Subcutaneous adipose tissue (tissue), 4 donors: ENCODE results near the gene ATP1B1. TPM values are rescaled to one million over a fixed set of nuclear protein-coding genes. Genes with fewer than 3 reads are reported as not detected.

ENCODE experiments used
- total RNA-seq, 4 donors: library from RNA; depleted of rRNA; stranded (reverse); fragments of >200 nt; gene quantifications; one replicate each; pipeline ENCODE4 v1.1.0, GENCODE V29; 2016
- TF ChIP-seq, protein P1 (sequence below): fragments of 450-650 bp; IDR thresholded peaks from one replicate; pipeline ENCODE4 v1.5.1; 2016; ENCODE audit warnings: low read depth, mild to moderate bottlenecking, control low read depth, antibody characterized with exemption, moderate library complexity

The ATP1B1 gene
- total RNA-seq, 4 donors from 2014 or later = 12.2 to 77.9 (median 14.7) TPM

DNA sequence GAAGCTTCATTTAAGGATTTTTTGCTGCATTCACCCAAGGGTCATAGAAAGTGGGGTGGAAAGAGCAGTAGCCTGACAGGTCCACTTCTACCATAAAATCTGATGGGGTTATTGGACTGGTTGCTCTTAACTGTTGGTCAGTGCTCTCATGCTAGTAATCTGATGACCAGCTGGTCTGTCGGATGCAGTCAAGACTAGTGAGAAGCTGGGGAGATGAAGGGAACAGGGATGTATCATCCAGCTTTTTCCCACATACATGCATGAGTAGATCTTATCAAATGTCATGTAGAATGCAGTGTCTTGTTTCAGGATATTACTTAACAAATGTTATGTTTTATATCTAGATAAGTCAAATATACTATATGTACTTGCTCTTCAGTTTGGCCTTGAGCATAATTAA lies 11.1 kb downstream of the ATP1B1 start:
- TF ChIP-seq, protein P1, sequence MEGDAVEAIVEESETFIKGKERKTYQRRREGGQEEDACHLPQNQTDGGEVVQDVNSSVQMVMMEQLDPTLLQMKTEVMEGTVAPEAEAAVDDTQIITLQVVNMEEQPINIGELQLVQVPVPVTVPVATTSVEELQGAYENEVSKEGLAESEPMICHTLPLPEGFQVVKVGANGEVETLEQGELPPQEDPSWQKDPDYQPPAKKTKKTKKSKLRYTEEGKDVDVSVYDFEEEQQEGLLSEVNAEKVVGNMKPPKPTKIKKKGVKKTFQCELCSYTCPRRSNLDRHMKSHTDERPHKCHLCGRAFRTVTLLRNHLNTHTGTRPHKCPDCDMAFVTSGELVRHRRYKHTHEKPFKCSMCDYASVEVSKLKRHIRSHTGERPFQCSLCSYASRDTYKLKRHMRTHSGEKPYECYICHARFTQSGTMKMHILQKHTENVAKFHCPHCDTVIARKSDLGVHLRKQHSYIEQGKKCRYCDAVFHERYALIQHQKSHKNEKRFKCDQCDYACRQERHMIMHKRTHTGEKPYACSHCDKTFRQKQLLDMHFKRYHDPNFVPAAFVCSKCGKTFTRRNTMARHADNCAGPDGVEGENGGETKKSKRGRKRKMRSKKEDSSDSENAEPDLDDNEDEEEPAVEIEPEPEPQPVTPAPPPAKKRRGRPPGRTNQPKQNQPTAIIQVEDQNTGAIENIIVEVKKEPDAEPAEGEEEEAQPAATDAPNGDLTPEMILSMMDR = no peak

DNA sequence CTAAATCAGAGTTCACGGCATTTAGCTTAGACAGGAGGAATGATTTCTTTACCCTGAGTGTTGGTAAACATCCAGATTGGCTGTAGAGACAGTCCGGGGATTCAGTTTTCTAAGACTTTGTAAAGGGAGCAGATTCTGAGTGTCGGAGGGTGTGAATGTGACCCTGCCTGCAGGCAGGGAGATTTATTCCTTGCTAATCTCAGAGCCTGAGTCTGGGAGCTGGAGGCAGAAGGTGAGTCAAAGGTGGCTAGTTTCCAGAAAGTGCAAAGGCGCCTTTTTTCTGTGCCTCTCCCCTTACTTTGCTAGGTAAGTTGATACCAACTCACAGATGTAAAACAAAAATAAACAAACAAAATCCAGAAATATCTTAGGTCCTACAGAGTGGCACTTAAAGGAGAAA lies 11.7 kb downstream of the ATP1B1 start:
- TF ChIP-seq, protein P1 = no peak

DNA sequence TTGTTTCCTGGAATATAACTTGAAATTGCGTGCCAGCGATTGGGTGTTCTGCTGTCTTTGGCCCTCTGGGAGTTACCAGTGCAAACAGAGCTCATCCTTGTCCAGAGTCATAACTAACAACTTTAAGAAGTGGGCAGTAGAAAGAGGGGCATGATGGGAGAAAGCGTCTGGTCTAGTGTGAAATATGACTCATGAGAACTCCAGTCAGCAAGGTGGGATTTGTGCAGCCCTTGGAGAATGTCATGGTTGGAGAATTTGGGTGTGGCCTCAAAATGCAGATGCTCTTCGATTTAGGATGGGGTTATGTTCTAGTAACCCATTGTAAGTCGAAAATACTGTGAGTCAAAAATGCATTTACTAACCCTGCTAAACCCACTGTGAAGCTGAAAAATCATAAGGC lies 12.9 kb downstream of the ATP1B1 start:
- TF ChIP-seq, protein P1 = no peak

DNA sequence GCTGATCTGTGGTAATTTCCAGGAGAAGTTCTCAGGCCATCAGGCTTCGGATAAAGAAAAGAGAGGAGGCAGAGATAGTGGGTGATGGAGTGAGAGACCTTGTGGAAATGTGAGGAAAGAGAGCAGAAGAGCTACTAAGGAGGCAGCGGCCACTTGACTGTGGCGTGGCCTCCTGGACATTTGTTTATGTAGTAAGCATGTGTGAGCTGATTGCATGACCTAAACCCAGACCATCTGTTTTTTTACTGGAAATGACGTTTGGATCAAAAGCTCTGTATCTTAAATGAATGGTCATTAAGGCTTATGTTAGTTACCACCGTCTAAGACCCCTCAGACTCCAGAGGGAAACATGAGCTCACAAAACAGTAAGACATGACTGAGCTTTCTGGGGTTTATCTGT lies 13.6 kb downstream of the ATP1B1 start:
- TF ChIP-seq, protein P1 = no peak

DNA sequence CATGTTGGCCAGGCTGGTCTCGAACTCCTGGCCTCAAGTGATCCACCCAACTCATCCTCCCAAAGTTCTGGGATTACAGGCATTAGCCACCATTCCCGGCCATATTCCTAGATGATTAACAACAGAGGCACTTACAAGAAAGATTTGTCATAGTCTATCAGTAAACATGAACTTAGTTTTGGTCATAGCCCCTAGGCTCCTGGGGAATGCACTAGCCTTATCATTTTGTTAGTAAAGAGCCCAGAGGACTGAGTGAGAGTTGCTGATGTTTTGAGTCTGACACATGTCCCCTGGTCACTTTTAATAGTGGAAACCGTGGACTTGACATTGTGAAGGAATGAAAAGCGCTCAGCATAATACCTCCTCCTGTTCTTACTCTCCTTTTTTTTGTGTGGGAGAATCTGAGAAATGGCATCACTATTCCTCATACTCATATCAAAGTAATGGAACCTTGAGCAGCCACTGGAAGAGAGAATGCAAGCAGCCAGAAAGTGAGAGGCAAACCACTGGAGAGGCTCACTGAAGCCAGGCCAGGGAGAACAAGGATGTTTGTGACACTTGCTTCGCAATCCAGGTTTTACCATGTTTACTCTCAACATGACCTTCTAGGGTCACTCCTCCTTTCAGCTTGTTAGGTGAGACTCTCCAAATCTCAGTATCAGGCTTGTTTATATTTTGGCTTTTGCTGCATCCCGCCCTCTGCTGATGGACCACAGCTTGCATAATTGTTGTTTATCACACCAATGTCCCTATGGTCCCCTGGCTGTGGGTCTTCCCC lies 14.8 kb downstream of the ATP1B1 start:
- TF ChIP-seq, protein P1 = no peak

DNA sequence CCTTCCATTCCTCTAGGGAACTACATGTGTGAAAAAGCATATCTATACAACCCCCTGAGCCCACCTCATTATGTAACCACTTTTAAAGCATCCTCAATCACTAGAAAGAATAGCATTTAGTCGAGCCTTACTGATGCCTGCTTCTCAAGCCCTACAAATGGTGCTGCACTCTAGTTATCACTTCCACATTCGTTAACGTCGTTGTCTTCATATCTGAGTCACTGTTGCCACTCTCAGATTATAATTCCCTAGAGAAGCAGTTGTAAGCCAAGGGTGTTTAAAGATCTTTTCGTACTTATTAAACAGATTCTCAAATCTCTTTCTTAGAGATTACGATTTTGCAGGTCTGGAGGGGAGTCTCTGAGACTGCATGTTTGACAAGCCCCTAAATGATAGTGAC lies 16.5 kb downstream of the ATP1B1 start:
- TF ChIP-seq, protein P1 = no peak

DNA sequence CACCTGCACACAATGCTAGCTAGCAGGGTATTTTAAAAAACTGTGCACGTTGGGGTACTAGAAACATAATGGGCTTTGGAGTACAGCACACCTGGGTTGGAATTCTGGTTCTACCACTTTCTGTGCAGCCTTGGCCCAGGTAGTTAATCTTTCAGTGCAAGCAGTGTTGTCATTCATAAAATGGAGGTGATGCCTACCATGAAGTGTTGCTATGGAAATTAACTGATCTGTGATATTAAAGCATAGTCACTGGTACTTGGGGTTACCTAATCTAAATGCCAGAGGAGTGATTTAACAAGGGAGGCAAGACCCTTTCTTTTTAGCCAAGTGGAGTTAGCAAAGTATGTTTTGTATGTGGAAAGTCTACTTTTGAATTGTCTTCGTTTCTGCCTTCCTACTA lies 18.0 kb downstream of the ATP1B1 start:
- TF ChIP-seq, protein P1 = no peak
